Right renal cortex interstitium (tissue), 3 donors: ENCODE measurements around the gene SAMD4A. TPM values are rescaled to one million over a fixed set of nuclear protein-coding genes. Genes with fewer than 3 reads are reported as not detected.

Experiments
- DNase-seq, 3 donors: peaks; one replicate each; pipeline ENCODE4 v3.0.0-alpha.2; 2013; ENCODE audit warnings: low read depth in 3 of 3, low spot score in 2 of 3
- polyA plus RNA-seq, 3 donors: library from polyadenylated mRNA; unstranded; fragments of 120-200 nt; gene quantifications; one replicate each; pipeline ENCODE4 v1.2.1, GENCODE V29; 2013; ENCODE audit not compliant: insufficient read length in 3 of 3

The SAMD4A gene
- polyA plus RNA-seq, 3 donors = 7.8 to 8.1 (median 8.0) TPM

GRCh38 chr14:54565785-54566409 lies 1.0 kb upstream of the SAMD4A start:
- DNase-seq = peak; percentile 60 to 82 (median 79)

DNA sequence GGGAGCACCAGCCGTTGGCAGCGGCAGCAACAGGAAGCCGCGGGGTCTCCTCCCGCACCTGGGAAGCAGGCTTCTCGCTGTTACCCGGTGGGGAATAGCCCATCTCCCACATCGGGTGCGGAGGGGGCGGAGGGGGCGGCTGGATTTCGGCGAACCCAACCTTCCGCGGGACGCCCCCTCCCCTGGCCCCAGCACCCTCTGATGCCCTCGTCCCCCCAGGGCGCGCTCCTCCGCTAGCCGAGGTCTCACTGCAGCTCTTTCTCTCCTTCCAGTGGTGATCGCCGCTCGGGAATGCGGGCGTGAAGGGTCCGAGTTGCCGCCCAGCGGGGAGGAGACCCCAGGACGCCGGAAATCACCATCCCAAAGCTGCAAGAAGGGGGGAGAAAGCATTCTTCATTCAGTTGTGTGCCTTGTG lies 303 bp downstream of the SAMD4A start:
- peak in 2 of 3 donors; percentile 38 to 41 for DNase-seq

DNA sequence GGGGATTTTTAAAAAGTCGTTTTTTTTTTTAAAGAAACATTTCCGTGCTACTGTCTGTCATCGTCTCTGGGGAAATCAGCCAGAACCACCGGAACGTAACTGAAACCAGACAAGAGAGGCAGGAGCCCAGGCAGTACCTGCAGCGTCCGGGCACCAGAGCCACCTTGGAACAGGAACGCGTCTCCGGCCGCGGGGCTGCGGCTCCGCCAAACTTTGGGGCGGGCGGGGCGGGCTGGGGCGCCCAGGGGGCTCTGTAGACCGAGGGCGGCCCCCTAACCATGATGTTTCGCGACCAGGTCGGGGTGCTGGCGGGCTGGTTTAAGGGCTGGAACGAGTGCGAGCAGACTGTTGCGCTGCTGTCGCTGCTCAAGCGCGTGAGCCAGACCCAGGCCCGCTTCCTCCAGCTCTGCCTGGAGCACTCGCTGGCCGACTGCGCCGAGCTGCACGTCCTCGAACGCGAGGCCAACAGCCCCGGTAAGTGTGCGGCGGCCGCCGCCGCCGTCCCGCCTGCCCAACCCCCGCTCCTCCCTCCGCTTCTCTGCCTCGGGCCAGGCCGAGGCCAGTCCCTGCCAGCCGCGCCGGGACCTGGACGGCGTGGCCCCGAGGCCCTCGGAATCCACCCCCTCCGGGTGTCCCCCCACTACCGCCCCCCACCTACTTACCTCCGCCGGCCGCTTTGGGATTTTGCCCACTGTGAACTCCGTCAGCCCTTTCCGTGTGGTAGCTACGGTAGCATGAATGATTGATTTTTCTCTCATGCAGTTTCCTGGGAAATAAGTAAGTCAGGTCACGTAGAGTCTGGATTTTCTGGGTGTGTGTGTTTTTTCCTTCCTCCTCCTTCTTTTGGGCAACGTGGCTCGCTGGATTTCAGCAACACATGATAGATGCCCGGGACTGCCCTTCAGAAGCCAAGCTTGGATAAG lies 972 bp downstream of the SAMD4A start:
- DNase-seq = peak in 2 of 3 donors; percentile 31 to 40

DNA sequence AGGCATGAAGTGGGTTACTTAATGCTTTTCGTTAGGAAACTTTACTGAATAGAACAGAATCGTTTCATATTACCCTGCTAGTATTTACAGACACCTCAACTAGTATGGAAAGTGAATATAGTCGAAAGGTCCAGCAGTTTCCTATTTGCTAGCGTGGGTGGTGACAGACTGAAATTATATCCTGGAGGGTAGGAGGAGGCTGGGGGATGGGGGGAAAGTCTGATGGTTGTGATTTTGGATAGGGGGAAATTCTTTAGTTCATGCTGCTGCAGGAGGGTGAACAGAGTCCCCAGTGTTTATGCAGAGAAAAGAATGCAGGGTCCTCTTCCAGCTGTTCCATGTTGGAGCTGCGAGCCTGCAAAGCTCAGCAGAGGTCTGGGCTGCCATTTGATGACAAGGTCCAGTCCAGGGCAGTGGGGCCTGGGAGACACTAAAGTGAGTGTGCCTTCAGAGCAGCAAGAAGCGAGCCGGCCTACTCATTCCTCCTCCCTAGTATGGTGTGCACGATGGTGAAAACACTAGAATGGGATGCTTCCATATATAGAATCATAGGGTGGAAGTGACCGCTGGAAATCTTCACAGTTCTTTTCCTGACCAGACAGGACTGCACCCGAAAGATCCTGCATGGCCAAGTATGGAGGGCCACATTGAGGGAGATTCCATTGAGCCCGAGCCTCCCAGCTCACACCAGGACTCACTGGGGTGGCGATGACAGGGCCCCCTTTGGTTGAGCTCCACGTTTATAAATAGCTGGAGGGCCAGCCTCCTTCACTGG lies 2.1 kb downstream of the SAMD4A start:
- peak; percentile 35 to 62 (median 39) for DNase-seq

GRCh38 chr14:54570047-54570446 lies 3.1 kb downstream of the SAMD4A start:
- no peak for DNase-seq

DNA sequence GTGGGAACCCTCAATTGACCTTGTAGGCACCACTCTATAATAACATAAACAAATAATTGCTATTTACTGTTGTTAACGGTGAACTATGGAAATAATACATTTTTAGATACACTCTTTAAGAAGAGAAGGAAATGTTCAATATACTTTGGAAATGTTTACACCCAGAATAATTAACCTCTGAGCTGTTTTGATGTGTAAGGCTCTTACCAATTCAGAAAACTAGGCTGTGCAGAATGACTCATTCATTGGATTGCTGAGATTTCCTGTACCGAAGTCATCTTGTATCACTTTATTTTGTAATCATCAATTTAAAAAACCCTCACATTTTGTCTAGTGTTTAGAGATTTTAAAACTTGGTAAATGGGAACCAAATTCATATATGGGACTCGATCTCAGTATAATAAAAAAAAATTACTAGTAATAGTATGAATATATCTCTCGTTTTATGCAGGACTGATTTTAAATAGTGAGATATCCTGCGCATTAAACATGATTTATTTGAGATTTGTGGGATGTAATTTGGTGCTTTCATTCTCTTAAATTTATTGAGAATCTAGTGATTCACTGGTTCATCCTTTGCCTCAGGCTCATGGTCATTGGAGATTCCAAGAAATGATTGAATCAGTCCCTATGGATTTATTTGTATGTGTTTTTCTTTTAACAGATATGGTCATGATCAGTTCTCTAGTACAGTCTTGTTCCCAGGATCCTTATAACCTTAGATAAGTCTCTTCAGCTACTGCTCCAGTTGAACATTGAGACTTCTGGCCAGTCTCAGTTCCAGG lies 3.9 kb downstream of the SAMD4A start:
- no peak for DNase-seq

GRCh38 chr14:54572316-54572715 lies 5.4 kb downstream of the SAMD4A start:
- no peak for DNase-seq

DNA sequence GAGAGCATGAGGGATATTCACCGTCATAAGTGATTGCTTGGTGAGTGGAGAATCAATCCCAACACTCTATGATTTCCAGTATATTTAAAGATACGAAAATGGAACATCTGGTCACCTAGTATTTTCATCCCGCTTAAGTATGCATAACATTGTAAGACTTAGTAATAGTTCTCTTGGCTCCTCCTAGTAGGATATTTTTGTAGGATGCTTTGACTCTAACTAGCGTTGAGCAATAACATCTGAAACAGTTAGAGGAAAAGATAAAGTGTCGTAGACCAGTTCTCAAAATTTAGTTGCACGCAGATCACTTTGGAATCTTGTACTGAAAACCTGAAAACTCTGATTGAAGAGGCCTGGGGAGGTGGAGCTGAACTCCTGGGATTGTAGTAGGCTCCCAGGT lies 7.6 kb downstream of the SAMD4A start:
- no peak for DNase-seq

DNA sequence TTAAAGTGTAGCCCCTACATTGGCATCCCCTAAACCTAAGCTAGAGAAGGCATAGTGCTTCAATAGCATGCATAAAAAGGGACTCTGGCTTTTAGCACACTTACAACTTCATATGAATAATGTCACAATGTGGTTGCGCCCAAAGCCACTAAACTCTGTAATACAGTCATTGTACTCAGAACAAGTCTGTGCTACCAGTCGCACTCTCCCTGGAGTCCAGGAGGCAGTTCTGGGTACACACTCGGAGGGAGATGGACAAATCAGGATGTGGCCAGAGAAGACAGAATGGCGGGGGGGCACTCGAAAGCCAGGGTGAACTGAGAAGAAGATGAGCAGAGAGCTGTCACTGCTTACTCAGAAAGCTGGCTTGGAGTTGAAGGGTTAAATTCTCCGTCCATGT lies 10.6 kb downstream of the SAMD4A start:
- DNase-seq = no peak

DNA sequence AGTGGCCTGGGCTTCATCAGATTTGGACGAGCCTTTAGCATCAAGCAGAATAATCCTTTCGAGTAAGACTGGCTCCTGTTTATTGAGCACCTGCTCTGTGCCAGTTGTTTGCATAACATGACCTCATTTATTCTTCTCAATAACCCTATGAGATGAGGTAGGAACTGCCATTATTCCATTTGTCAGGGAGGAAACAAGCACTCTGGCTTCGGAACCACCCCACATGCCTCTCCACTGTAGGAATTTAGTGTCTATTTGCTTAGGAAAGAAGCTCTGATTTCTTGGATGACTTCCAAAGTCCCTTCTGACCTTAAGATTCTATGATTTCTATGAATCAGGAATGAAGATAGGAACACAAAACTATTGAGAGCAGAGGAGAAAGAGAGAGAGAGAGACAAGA lies 11.0 kb downstream of the SAMD4A start:
- DNase-seq = no peak

DNA sequence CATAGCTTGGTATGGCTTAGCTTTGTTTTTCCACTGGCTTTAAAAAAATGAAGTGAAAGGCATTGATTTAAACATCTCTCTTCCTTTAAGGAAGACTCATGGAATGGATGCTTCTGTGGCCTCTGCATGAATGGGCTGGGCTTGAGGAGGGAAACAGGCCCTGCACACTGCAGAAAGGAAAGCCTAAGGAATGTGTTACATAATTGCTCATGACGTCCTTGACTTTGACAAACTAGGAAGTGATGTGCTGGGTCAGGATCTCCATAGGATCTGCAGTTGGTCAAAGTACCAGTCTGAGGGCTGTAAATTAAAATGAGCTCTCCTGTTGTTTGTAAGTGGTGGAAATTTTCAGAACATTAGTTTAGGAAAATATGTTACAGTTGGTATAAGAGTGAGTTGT lies 12.7 kb downstream of the SAMD4A start:
- DNase-seq = no peak

GRCh38 chr14:54580933-54581332 lies 14.0 kb downstream of the SAMD4A start:
- no peak for DNase-seq

DNA sequence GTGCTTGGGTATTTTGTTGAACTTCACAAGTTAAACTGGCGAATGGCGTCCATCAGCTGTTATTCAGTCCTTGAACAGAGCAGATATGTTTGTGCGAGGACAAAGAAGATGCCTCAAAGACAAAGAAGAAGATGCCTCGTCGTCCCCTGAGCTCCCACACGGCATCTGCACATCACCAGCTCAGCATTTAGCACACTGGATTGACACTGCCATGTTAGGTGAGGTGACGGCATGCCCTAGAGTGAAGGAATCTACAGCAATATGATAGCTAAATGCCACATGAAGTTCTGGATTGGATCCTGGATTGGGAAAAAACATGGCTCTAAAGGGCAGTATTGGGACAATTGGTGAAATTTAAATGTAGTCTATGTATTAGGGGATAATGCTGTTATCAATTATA lies 15.4 kb downstream of the SAMD4A start:
- DNase-seq = no peak

DNA sequence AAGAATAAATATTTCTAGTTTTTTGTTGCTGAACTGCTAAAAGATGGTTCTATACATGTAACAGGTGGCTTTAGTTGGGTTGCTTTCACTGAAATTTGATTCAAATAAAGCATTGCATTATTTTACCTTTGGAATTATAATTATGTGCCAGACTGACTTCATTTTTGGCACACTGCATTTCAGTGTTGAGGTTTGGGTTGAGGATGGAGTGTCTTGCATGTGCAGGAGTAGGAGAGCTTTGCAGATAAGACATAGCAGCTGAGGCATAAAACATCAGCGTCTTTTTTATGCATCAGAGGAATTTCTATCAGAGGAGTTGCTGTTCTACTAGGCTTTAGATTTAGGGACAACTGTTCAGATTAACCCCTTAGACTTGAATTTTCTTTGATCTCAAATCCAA lies 17.2 kb downstream of the SAMD4A start:
- no peak for DNase-seq

- DNase-seq = no peak
Measured at GRCh38 chr14:54585214-54585613, 18.3 kb downstream of the SAMD4A start.

- DNase-seq = no peak
Measured at GRCh38 chr14:54589076-54589475, 22.1 kb downstream of the SAMD4A start.

GRCh38 chr14:54589843-54590242 lies 22.9 kb downstream of the SAMD4A start:
- no peak for DNase-seq

DNA sequence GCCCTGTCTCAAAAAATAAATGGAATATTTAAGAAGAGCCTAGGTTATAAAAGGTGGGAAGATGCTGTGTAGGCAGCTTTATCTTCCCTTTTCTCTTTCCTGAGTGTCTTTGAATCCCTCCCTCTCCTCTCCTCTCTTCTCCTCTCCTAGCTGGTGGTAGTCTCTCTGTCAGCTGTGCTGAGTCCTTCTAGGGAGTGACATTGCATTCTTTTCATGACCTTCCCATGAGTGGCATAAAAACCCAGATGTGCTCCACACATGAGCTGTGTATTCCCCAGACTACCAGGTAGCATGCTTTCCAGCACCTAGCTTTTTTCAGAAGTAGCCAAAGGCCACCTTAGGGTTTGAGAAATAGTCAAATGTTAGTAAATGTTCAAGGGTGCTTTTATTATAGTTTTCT lies 23.6 kb downstream of the SAMD4A start:
- DNase-seq = no peak

DNA sequence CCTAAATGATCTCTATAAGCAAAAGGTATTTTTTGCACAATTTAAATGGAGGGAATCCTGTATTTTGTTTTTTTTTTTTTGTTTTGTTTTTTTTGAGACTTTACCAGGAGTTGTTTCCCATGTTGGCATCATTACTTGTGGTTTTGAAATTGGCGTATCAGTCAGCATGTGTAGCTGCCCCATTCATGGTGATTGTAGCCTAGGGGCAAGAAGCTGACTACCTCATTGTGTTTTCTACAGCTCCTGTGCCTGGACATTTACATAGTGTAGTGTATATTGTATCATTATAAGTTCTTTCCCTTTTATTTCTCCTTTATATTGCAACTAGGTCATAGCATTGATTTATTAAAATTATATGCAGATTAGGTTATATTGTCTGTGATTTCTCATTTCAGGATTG lies 24.5 kb downstream of the SAMD4A start:
- DNase-seq = no peak

DNA sequence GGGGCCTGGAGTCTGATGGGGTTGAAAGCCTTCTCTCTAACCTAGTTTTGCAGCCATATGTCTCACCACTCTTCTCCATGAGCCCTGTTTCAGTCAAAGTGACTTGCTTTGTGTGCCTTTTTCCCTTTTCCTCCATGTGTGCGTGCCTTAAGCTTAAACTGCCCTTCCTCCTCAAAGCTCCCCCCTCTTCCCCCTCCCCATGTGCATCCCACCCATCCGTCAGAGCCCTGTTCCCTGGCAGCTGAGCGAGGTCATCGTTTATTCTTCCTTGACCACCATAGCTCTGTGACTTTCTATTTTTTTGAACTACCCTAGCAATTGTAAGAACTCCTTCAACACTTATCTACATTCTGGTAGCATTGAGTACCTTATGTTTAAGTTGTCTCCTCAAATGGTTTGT lies 24.9 kb downstream of the SAMD4A start:
- DNase-seq = no peak

GRCh38 chr14:54593860-54594259 lies 26.9 kb downstream of the SAMD4A start:
- DNase-seq = no peak
